ENCODE data around the gene TFEB.

TFEB gene

GRCh38 chr6:41644297-41644879 lies 91.0 kb downstream of the TFEB start:
- Histone ChIP-seq H2BK120ac (ENCODE audit: low read depth, low read length) (no peak overlapping the region), H2AK5ac (ENCODE audit: low read length) (no peak overlapping the region), H3K79me2 (ENCODE audit: control insufficient read depth, insufficient read depth, low read length) (peaks cover 32% of the 10 kb centered on the region), H3K4me1 (ENCODE audit: control insufficient read depth, low read depth, low read length) (peaks cover 31% of the 10 kb centered on the region), H3K56ac (ENCODE audit: low read length) (peak overlapping the region; percentile 68), H3K27ac (ENCODE audit: low read depth, low read length) (no peak overlapping the region), H3K27me3 (ENCODE audit: insufficient read depth, low read length, poor library complexity) (no peaks in the 10 kb centered on the region), H3K9ac (ENCODE audit: low read length) (peak overlapping the region; percentile 57), H4K8ac (ENCODE audit: low read depth, low read length) (no peak overlapping the region), H2BK5ac (ENCODE audit: low read length) (no peak overlapping the region), H3K36me3 (ENCODE audit: control insufficient read depth, insufficient read depth, low read length) (peaks cover 7% of the 10 kb centered on the region), H3K18ac (ENCODE audit: low read length) (peak overlapping the region; percentile 40), H3K4ac (ENCODE audit: low read depth, low read length) (no peak overlapping the region), H3K79me1 (ENCODE audit: low read length) (peaks cover 38% of the 10 kb centered on the region), H3K4me2 (ENCODE audit: low read length) (no peak overlapping the region), H4K5ac (ENCODE audit: low read length) (no peak overlapping the region), H2BK15ac (replicated peaks; ENCODE audit: low read depth) (no peak overlapping the region), H3K23ac (ENCODE audit: low read length) (no peak overlapping the region), H3K4me3 (ENCODE audit: low read length) (no peak overlapping the region)
- no CpG with 5 or more reads among the region's 4 CpGs for WGBS (ENCODE audit: extremely low coverage, insufficient coverage, low lambda C conversion rate)
- DNase-seq, result peak; percentile 67

DNA sequence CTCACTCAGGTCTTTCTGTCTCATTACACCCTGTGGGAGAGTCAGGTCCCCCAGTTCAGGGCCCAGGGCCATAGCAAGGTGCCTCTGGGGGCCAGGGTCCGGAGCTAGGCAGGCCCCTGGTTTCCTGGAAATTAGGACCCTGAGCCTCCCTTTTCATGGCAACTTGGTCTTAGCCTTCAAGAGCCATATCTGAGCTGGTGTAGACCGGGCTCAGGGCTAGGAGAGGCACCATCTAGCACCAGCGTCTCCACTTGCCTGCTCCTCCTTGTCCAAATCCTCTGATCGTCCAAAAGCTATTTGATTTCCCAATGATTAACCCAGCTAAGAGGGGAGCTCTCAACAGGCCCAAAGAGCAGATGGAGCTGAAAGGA lies 91.5 kb downstream of the TFEB start:
- WGBS (ENCODE audit: extremely low coverage, insufficient coverage, low lambda C conversion rate), result no CpG with 5 or more reads among the region's 4 CpGs
- Histone ChIP-seq H3K23ac (ENCODE audit: low read length) (no peak overlapping the region), H3K18ac (ENCODE audit: low read length) (no peak overlapping the region), H3K79me1 (ENCODE audit: low read length) (peaks cover 38% of the 10 kb centered on the region), H2BK15ac (replicated peaks; ENCODE audit: low read depth) (no peak overlapping the region), H3K9ac (ENCODE audit: low read length) (peak overlapping the region; percentile 57), H3K4me2 (ENCODE audit: low read length) (peak overlapping the region; percentile 2), H2AK5ac (ENCODE audit: low read length) (no peak overlapping the region), H3K4ac (ENCODE audit: low read depth, low read length) (no peak overlapping the region), H4K8ac (ENCODE audit: low read depth, low read length) (no peak overlapping the region), H3K27me3 (ENCODE audit: insufficient read depth, low read length, poor library complexity) (no peaks in the 10 kb centered on the region), H3K79me2 (ENCODE audit: control insufficient read depth, insufficient read depth, low read length) (peaks cover 37% of the 10 kb centered on the region), H3K4me1 (ENCODE audit: control insufficient read depth, low read depth, low read length) (peaks cover 31% of the 10 kb centered on the region), H2BK120ac (ENCODE audit: low read depth, low read length) (no peak overlapping the region), H3K56ac (ENCODE audit: low read length) (peak overlapping the region; percentile 68), H3K27ac (ENCODE audit: low read depth, low read length) (no peak overlapping the region), H3K4me3 (ENCODE audit: low read length) (no peak overlapping the region), H3K36me3 (ENCODE audit: control insufficient read depth, insufficient read depth, low read length) (peaks cover 7% of the 10 kb centered on the region), H4K5ac (ENCODE audit: low read length) (no peak overlapping the region), H2BK5ac (ENCODE audit: low read length) (no peak overlapping the region)
- no peak for DNase-seq

GRCh38 chr6:41642960-41643898 lies 92.2 kb downstream of the TFEB start:
- no peak overlapping the region for H3K4me3 ChIP-seq (ENCODE audit: low read length)

DNA sequence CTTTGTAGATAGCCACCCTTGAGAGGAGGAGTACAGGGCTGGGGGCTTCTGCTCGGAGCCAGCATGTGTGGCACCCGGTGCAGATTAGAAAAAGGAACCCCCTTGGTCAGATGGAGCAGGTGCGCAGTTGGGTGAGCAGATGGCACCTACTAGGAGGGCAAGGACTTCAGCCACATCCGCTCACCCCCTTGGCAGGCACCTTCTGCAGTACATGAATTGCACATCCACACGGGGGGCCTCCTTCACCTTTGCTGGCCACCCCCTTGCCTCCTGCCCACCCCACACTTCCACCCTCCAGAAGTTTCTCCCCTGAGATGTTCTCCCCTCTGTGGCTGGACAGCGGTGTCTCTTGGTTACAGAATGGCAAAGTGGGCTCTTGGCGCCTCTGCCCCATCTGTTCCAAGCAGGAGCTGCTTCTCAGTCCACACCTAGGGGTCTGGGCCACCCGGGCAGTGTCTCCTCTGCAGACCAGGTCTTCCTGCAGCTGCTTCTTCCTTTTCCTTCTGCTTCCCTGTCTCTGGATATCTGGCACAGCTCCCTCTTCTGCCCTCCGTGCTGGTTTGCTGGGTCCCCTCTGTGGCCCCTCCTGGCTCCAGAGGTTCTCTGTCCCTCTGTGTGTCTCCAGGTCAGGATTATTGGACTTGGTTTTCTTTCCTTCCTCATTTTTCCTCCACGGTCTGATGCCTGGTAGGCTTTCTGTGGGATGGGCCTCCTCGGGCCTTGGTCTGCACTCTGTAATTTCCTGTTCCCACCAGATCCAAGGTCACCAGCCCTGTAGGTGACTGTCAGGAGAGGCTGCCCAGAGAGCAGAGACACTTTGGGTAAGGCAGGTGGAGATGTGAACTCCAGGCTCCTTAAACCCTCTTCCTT lies 93.1 kb downstream of the TFEB start:
- Histone ChIP-seq H3K4me1 (ENCODE audit: control insufficient read depth, low read depth, low read length) (peaks cover 31% of the 10 kb centered on the region), H3K18ac (ENCODE audit: low read length) (no peak overlapping the region), H3K79me1 (ENCODE audit: low read length) (peaks cover 37% of the 10 kb centered on the region), H3K27me3 (ENCODE audit: insufficient read depth, low read length, poor library complexity) (no peaks in the 10 kb centered on the region), H3K4me3 (ENCODE audit: low read length) (no peak overlapping the region), H3K36me3 (ENCODE audit: control insufficient read depth, insufficient read depth, low read length) (peaks cover 5% of the 10 kb centered on the region), H3K79me2 (ENCODE audit: control insufficient read depth, insufficient read depth, low read length) (peaks cover 39% of the 10 kb centered on the region), H3K23ac (ENCODE audit: low read length) (no peak overlapping the region), H3K56ac (ENCODE audit: low read length) (no peak overlapping the region), H3K4ac (ENCODE audit: low read depth, low read length) (no peak overlapping the region), H4K8ac (ENCODE audit: low read depth, low read length) (no peak overlapping the region), H2BK5ac (ENCODE audit: low read length) (no peak overlapping the region), H3K4me2 (ENCODE audit: low read length) (no peak overlapping the region), H2BK120ac (ENCODE audit: low read depth, low read length) (no peak overlapping the region), H3K9ac (ENCODE audit: low read length) (no peak overlapping the region), H2BK15ac (replicated peaks; ENCODE audit: low read depth) (no peak overlapping the region), H4K5ac (ENCODE audit: low read length) (no peak overlapping the region), H2AK5ac (ENCODE audit: low read length) (no peak overlapping the region), H3K27ac (ENCODE audit: low read depth, low read length) (no peak overlapping the region)
- no CpG with 5 or more reads among the region's 11 CpGs for WGBS (ENCODE audit: extremely low coverage, insufficient coverage, low lambda C conversion rate)
- no peak for DNase-seq

More at GRCh38 chr6:41642960-41643898, 92.2 kb downstream of the TFEB start:
- Histone ChIP-seq H3K23ac (ENCODE audit: low read length) (no peak overlapping the region), H3K4me1 (ENCODE audit: control insufficient read depth, low read depth, low read length) (peaks cover 31% of the 10 kb centered on the region), H3K4ac (ENCODE audit: low read depth, low read length) (no peak overlapping the region), H4K5ac (ENCODE audit: low read length) (no peak overlapping the region), H3K36me3 (ENCODE audit: control insufficient read depth, insufficient read depth, low read length) (peaks cover 7% of the 10 kb centered on the region), H3K27me3 (ENCODE audit: insufficient read depth, low read length, poor library complexity) (no peaks in the 10 kb centered on the region), H2BK120ac (ENCODE audit: low read depth, low read length) (no peak overlapping the region), H3K27ac (ENCODE audit: low read depth, low read length) (no peak overlapping the region), H3K79me1 (ENCODE audit: low read length) (peaks cover 38% of the 10 kb centered on the region), H2AK5ac (ENCODE audit: low read length) (no peak overlapping the region), H2BK15ac (replicated peaks; ENCODE audit: low read depth) (no peak overlapping the region), H4K8ac (ENCODE audit: low read depth, low read length) (no peak overlapping the region), H2BK5ac (ENCODE audit: low read length) (no peak overlapping the region), H3K4me2 (ENCODE audit: low read length) (no peak overlapping the region), H3K18ac (ENCODE audit: low read length) (no peak overlapping the region), H3K9ac (ENCODE audit: low read length) (peak overlapping the region; percentile 57), H3K79me2 (ENCODE audit: control insufficient read depth, insufficient read depth, low read length) (peaks cover 39% of the 10 kb centered on the region), H3K56ac (ENCODE audit: low read length) (peak overlapping the region; percentile 10)
- DNase-seq, result no peak
- no CpG with 5 or more reads among the region's 10 CpGs for WGBS (ENCODE audit: extremely low coverage, insufficient coverage, low lambda C conversion rate)

DNA sequence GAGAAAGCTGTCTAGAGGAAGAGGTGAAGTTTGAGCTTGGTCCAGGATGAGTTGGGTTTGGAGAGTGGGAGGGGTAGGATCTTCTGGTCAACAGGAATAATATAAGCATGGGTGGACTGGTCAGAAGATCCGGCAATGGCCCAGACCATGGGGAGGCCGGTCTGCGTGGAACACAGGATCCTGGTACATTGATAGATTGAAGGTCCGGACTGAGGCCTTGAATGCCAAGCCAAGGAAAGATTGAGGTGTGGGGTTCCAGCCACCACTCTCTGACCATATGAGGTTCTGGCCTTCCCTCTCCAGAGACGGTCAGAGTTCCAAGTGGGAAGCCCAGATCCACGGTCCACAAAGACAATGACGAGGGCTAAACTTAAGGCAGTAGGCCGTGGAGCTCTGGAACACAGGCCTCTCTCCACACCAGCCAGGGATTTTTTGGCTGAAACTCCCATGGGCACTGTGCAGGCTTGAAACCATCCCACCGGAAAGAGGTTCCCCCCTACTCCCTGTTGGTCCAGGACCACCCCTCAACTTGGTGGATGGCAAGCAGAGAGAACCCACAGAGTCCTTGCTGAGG lies 94.0 kb downstream of the TFEB start:
- Histone ChIP-seq H4K5ac (ENCODE audit: low read length) (no peak overlapping the region), H3K27ac (ENCODE audit: low read depth, low read length) (no peak overlapping the region), H3K4ac (ENCODE audit: low read depth, low read length) (no peak overlapping the region), H3K4me2 (ENCODE audit: low read length) (no peak overlapping the region), H3K9ac (ENCODE audit: low read length) (no peak overlapping the region), H3K79me2 (ENCODE audit: control insufficient read depth, insufficient read depth, low read length) (peaks cover 39% of the 10 kb centered on the region), H3K56ac (ENCODE audit: low read length) (peak overlapping the region; percentile 42), H2AK5ac (ENCODE audit: low read length) (no peak overlapping the region), H2BK120ac (ENCODE audit: low read depth, low read length) (no peak overlapping the region), H3K4me3 (ENCODE audit: low read length) (no peak overlapping the region), H4K8ac (ENCODE audit: low read depth, low read length) (no peak overlapping the region), H3K36me3 (ENCODE audit: control insufficient read depth, insufficient read depth, low read length) (no peaks in the 10 kb centered on the region), H3K79me1 (ENCODE audit: low read length) (peaks cover 37% of the 10 kb centered on the region), H3K27me3 (ENCODE audit: insufficient read depth, low read length, poor library complexity) (no peaks in the 10 kb centered on the region), H3K4me1 (ENCODE audit: control insufficient read depth, low read depth, low read length) (peaks cover 31% of the 10 kb centered on the region), H2BK15ac (replicated peaks; ENCODE audit: low read depth) (no peak overlapping the region), H3K18ac (ENCODE audit: low read length) (no peak overlapping the region), H2BK5ac (ENCODE audit: low read length) (no peak overlapping the region), H3K23ac (ENCODE audit: low read length) (no peak overlapping the region)
- DNase-seq, result no peak
- no CpG with 5 or more reads among the region's 9 CpGs for whole genome bisulfite sequencing (ENCODE audit: extremely low coverage, insufficient coverage, low lambda C conversion rate)

All from mesendoderm (in vitro differentiated cells).